NCI-H526 treated with DMSO at 0.1 percent for 48 hours (cell line): Measurements from ENCODE around the gene CDC42EP3.

Experiments
- DNase-seq: peaks from one replicate; lab custom pipeline; 2025; lab: John Stamatoyannopoulos, UW

Gene CDC42EP3

GRCh38 chr2:37683921-37684780 is 12.7 kb upstream of the CDC42EP3 start:
- DNase-seq, result no peak

GRCh38 chr2:37683241-37683640 is 11.8 kb upstream of the CDC42EP3 start:
- DNase-seq, result no peak

DNA sequence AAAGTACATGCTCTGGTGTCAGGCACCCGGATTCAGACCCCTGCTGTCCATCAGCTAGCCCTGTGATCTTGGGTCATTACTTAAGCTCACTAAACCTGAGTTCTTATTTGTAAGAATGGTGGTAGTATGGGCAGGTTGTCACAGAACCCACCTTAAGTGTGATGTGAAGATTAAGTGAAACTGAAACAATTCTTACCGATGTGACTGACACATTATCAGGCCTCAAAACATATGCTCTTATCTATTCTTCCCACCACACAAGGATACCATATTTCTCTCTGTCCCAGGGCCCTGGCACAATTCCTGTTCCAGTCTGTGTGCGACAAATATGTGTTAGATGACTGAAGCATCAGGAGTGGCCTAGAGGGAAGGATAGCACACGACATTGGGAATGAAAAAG is 11.0 kb upstream of the CDC42EP3 start:
- DNase-seq, result no peak

DNA sequence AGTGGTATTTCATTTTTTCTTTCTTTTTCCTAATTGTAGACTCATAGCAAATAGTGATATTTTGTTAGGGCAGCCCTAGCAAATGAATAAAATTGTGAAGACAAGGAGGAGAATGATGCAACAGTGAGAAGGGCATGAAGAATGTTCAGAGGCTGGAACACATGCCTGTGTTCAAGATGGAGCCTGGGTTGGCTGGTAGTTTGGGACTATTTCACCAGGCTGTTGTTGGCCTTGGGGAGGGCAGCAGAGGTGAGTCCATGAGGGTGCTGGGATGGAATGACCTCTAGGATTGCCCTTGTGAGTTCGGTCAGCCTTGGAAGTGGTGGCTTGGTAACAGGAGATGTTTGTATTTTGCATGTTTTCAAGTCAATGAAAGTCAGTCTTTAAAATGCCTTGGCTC is 10.1 kb upstream of the CDC42EP3 start:
- no peak for DNase-seq

GRCh38 chr2:37679072-37679695 is 7.7 kb upstream of the CDC42EP3 start:
- no peak for DNase-seq

DNA sequence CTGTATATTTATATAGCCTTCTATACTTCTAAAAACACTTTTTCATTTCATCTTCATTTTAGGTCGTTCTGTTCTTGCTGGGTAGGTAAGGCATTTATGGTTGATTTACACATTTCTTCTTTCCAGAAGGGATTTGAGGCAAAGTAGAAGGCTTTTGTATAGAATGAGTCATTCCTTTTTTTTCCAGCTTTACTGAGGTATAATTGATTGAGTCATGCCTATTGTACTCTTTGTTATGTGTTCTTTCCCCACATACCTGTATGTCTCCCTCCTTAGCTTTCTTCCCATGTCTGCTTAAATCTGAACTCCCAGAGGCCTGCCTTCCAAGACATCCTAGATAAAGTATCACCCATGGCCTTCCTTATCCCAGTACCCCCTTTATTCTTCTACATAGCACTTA is 4.8 kb upstream of the CDC42EP3 start:
- no peak for DNase-seq

GRCh38 chr2:37674946-37675345 is 3.5 kb upstream of the CDC42EP3 start:
- DNase-seq, result no peak

DNA sequence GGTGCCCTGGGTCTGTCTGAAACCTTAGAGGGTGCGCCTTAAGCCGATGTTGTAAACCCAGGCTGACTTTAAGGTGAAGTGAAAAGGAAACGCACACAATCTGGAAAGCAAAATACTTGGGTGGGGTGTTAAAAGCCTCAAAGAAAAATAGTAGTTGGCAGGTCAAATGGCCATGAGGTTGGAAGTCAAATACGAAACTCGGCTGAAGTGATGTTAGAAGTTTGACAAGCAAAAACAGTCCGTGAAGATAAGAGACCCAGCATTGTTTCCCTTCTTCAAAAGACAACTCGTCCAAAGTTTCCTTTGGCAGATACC is 1.4 kb upstream of the CDC42EP3 start:
- DNase-seq, result no peak

- peak; percentile 85 for DNase-seq
Observed at GRCh38 chr2:37672104-37672869, 845 bp upstream of the CDC42EP3 start.

GRCh38 chr2:37671816-37672103 is 318 bp upstream of the CDC42EP3 start:
- DNase-seq, result peak; percentile 67

DNA sequence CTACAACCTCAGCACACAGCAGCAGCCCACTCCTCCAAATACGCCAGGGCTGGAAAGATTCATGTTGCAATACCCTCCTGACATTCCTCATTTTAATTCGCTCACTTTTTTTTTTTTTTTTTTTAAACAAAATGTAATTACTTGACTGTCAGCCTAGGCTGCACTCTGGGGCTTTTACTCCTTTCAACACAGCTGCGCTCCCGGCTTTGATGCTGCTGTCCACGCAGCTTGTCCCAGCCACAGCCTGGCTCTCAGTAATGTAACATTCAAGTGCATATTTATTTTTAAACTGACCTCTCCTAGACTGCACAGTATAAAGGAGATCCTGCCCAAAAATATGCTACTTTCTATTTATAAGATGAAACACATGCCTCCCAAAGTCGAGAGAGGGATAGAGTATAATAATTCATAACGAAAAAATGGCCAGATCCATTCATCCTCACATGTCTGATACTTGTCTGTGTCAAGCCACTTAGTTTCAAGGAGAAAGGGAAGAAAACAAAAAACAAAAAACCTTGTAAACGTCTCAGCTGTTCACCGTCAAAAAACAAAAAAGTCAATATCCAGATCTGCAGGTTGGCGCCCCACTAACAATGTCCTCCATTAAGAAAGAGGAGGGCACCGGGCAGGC is 949 bp downstream of the CDC42EP3 start:
- DNase-seq, result no peak

DNA sequence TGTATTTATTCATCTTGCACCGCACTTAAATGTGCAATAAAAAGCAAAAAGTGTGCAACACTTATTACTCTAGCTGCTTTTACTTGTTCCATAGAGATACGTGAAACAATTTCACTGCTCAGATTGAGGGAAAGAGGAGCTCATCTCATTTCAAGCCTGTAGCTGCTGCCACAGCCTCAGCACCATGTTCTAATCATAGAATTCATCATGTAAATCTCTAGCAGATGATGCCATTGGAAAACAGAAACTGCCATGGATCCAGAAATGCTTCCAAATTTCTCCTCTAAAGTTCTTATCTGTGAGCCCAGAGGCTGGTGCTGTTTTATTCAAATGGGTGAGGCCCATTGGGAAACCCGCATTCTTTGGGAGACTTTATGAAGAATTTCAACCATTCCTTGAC is 2.0 kb downstream of the CDC42EP3 start:
- no peak for DNase-seq

DNA sequence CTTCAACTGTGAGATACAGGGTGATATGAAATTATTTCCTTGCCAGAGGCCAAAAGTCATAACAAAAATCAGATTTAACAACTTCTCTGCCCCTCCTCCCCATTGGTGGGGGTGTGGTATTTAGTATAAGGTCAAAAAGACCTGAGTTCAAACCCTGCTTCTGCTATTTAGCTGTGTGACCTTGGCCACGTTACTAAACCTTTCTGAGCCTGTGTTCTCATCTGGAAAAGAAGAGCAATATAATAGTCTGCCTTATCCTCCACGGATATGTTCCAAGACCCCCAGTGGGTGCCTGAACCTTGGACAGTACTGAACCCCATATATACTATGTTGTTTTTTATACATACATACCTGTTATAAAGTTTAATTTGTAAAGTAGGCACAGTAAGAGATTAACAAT is 3.7 kb downstream of the CDC42EP3 start:
- DNase-seq, result no peak

DNA sequence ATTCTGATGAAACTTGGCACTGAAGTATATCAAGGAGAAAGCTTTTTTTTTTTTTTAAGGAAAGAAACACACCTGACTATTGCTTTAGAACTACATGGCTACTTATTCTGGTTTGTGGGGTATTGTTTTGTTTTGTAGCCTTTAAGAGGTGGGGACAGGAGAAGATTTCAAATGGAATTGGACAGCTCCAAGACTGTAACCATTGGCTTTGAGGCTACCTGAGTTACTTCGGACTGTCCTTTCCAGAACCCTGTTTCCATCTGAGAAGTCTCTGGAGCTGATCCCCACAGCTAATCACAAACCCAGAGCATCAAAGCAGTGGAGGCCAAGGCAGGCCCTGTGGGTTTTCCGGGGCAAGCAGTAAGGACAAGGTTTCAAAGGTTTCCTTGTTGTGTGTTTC is 4.7 kb downstream of the CDC42EP3 start:
- no peak for DNase-seq

- no peak for DNase-seq
Observed at GRCh38 chr2:37665604-37666362, 5.7 kb downstream of the CDC42EP3 start.

- DNase-seq, result no peak
Observed at GRCh38 chr2:37665043-37665442, 6.4 kb downstream of the CDC42EP3 start.

GRCh38 chr2:37664231-37664643 is 7.2 kb downstream of the CDC42EP3 start:
- no peak for DNase-seq

DNA sequence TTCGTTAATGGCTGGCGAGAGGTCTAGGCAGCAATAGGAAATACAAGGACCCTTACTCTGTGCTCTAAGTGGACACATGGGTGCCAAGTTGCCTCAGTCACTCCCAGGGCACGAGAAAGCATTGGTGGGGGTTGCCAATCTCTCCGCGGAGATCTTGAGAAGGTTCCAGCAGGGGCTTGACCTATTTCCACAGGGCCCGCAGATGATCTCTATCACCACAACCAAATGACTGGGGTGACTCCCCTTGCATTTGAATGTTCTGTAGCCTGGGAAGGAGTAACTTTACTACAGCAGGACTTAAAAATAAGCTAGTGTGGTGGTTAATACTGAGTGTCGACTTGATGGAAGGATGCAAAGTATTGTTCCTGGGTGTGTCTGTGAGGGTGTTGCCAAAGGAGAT is 8.1 kb downstream of the CDC42EP3 start:
- DNase-seq, result no peak

DNA sequence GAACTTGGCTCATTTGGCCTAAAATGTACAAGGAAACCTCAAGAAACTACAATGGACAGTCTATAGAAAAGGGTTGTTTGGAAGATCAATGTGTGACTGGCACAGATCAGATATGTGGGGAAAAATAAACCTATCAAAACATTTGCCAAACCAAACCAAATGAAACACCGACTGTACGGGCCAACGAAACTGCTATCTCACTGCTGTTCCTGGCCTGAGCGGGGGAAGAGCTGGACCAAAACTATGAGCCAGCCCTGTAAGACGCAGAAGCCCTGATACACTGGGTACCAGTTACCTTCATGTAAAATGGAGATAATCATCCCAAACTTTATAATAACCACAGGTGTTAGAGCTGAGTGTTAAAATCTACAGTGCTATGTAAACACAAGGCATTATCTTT is 11.7 kb downstream of the CDC42EP3 start:
- no peak for DNase-seq

- no peak for DNase-seq
Observed at GRCh38 chr2:37658682-37659081, 12.8 kb downstream of the CDC42EP3 start.

- DNase-seq, result no peak
Observed at GRCh38 chr2:37657471-37657870, 14.0 kb downstream of the CDC42EP3 start.
